ENCODE data around the gene EID2. TPM values are rescaled to one million over a fixed set of nuclear protein-coding genes. Genes with fewer than 3 reads are reported as not detected.

EID2 gene
- total and polyA plus RNA-seq, 2 experiments from 2014 or later = 20.3 to 75.0 TPM

DNA sequence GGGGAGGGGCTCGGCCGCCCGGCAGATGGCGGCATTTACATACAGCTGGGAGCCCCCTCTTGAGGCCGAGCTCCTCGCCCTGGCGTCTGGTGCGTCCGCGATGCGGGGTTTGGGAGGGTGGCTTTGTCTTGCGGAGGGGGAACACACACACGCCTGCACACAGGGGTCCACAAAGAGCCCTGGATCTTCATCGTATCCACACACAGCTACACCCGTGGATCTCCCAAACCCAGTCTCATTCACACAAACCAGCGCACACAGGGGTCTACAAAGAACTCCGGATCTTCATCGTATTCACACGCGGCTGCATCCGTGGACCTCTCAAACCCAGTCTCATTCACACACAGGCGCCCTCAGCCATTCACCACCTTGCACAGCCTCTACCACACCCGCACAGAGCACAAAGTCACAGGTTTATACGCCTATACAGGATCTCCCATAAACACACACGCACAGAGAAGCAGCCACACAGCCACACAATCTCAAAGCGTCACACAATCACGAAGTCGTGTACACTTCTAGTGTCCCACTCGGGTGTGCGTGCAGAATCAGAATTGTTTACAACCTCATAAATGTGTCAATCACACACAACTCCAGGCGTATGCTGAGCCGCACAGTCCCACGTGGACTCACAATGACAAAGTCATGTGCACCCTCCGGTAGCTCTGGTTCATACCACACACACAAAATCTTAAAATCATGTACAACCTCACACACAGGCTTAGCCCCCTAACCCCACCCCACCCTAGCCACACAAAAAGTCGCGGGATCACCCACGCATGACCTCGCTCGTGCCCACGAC lies 41.8 kb downstream of the EID2 start:
- H3K4me3 ChIP-seq = peak overlapping the region; percentile 28
- H3K36me3 ChIP-seq = no peaks in the 10 kb centered on the region
- H3K27me3 ChIP-seq = peaks cover 15% of the 10 kb centered on the region
- TF ChIP-seq, protein P1, sequence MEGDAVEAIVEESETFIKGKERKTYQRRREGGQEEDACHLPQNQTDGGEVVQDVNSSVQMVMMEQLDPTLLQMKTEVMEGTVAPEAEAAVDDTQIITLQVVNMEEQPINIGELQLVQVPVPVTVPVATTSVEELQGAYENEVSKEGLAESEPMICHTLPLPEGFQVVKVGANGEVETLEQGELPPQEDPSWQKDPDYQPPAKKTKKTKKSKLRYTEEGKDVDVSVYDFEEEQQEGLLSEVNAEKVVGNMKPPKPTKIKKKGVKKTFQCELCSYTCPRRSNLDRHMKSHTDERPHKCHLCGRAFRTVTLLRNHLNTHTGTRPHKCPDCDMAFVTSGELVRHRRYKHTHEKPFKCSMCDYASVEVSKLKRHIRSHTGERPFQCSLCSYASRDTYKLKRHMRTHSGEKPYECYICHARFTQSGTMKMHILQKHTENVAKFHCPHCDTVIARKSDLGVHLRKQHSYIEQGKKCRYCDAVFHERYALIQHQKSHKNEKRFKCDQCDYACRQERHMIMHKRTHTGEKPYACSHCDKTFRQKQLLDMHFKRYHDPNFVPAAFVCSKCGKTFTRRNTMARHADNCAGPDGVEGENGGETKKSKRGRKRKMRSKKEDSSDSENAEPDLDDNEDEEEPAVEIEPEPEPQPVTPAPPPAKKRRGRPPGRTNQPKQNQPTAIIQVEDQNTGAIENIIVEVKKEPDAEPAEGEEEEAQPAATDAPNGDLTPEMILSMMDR (IDR thresholded peaks at IDR 0.05; ENCODE audit: low read depth, low read length) = peak; percentile 33
- peak; percentile 49 to 77 for DNase-seq (ENCODE audit: low read depth in 1 of 2, low spot score in 1 of 2)
- H3K27ac ChIP-seq = no peak overlapping the region
- H3K9me3 ChIP-seq (ENCODE audit: low read depth) = no peaks in the 10 kb centered on the region
- H3K4me1 ChIP-seq (ENCODE audit: low read depth) = no peaks in the 10 kb centered on the region

DNA sequence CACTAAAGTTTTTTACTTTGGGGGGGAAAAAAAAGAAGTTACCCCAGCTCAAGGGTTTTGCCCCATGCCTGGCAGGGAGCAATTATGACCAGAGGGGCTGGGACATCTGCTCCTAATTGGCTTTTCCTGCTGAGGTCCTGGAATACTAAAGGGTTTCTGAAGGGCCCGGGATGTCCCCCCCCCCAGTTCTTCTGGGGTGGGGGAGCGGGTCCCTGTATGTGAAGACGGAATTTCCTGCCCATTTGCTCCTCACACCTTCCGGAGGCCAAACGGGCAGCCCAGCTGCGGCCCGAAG lies 42.3 kb downstream of the EID2 start:
- TF ChIP-seq, protein P1 (IDR thresholded peaks at IDR 0.05; ENCODE audit: low read depth, low read length) = no peak

DNA sequence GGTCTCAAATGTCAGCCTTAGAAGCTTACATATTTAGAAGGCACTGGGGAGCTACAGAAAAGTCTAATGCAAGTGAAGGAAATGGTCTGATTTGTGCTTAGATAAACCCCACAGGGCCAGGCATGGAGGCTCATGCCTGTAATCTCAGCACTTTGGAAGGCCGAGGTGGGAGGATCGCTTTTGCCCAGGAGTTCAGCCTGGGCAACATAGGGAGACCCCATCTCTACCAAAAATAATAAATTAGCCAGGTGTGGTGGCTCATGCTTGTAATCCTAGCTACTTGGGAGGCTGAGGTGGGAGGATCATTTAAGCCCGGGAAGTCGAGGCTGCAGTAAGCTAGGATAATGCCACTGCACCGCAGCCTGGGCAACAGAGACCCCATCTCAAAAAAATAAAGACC lies 43.9 kb downstream of the EID2 start:
- H3K4me1 ChIP-seq (ENCODE audit: low read depth) = no peaks in the 10 kb centered on the region
- H3K27ac ChIP-seq = no peak overlapping the region
- H3K4me3 ChIP-seq = no peak overlapping the region
- TF ChIP-seq, protein P1 (IDR thresholded peaks at IDR 0.05; ENCODE audit: low read depth, low read length) = no peak
- no peaks in the 10 kb centered on the region for H3K9me3 ChIP-seq (ENCODE audit: low read depth)
- peaks cover 15% of the 10 kb centered on the region for H3K27me3 ChIP-seq
- no peaks in the 10 kb centered on the region for H3K36me3 ChIP-seq
- DNase-seq (ENCODE audit: low read depth in 1 of 2, low spot score in 1 of 2) = no peak

More for the DNA sequence above, 42.3 kb downstream of the EID2 start:
- Histone ChIP-seq H3K4me3 (peak overlapping the region; percentile 28), H3K4me1 (ENCODE audit: low read depth) (no peaks in the 10 kb centered on the region), H3K27ac (no peak overlapping the region), H3K9me3 (ENCODE audit: low read depth) (no peaks in the 10 kb centered on the region), H3K27me3 (peaks cover 15% of the 10 kb centered on the region), H3K36me3 (no peaks in the 10 kb centered on the region)
- DNase-seq (ENCODE audit: low read depth in 1 of 2, low spot score in 1 of 2) = no peak

DNA sequence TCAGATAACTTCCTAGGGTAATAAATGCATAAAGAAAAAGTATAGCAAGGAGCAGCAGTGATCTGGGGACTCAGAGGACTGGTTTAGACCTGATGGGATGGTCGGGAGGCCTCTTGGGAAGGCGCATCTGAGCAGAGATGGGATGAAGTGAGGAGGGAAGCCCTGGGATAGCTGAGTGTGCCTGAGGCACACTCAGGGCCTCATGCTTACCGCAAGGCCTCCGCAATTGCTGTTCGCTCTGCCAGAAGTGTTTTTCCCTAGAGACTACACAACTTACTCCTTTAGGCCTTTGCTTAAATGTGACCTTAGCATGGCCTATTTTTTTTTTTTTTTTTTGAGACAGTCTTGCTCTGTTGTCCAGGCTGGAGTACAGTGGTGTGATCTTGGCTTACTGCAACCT lies 45.3 kb downstream of the EID2 start:
- H3K4me3 ChIP-seq = no peak overlapping the region
- TF ChIP-seq, protein P1 (IDR thresholded peaks at IDR 0.05; ENCODE audit: low read depth, low read length) = no peak
- H3K9me3 ChIP-seq (ENCODE audit: low read depth) = no peaks in the 10 kb centered on the region
- H3K4me1 ChIP-seq (ENCODE audit: low read depth) = no peaks in the 10 kb centered on the region
- DNase-seq (ENCODE audit: low read depth in 1 of 2, low spot score in 1 of 2) = no peak
- peaks cover 5% of the 10 kb centered on the region for H3K36me3 ChIP-seq
- no peak overlapping the region for H3K27ac ChIP-seq
- peaks cover 15% of the 10 kb centered on the region for H3K27me3 ChIP-seq

DNA sequence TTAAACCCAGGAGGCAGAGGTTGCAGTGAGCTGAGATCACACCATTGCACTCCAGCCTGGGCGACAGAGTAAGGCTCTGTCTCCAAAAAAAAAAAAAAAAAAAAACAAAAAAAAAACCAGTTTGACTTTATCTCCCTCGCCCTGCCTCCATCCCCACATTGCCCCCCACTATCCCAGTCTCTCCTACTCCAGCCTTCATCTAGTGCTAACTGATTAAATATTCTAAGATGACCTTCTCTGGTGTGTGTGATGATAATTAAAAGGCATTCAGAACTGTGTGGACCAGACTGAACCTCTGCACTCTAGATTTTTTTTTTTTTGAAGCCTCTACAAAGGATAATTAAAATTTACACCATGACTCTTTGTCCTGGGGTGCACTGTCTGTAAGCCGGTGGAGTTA lies 47.2 kb downstream of the EID2 start:
- H3K27ac ChIP-seq = no peak overlapping the region

More for the DNA sequence above, 47.2 kb downstream of the EID2 start:
- TF ChIP-seq, protein P1 (IDR thresholded peaks at IDR 0.05; ENCODE audit: low read depth, low read length) = no peak
- no peak overlapping the region for H3K4me3 ChIP-seq
- DNase-seq (ENCODE audit: low read depth in 1 of 2, low spot score in 1 of 2) = no peak
- H3K9me3 ChIP-seq (ENCODE audit: low read depth) = no peaks in the 10 kb centered on the region
- H3K27me3 ChIP-seq = no peaks in the 10 kb centered on the region
- H3K36me3 ChIP-seq = peaks cover 20% of the 10 kb centered on the region
- H3K4me1 ChIP-seq (ENCODE audit: low read depth) = no peaks in the 10 kb centered on the region

Measured in cardiac muscle cell (in vitro differentiated cells and primary cell).